GM18508 (cell line): ENCODE measurements around the gene PEAK1.

ENCODE experiments used
- ATAC-seq: cut with Tn5 transposase; IDR thresholded peaks from one replicate; pipeline ENCODE4 v1.9.1; 2021; ENCODE audit warnings: moderate number of reproducible peaks; ENCODE audit not compliant: insufficient read depth, unreplicated experiment

The PEAK1 gene

DNA sequence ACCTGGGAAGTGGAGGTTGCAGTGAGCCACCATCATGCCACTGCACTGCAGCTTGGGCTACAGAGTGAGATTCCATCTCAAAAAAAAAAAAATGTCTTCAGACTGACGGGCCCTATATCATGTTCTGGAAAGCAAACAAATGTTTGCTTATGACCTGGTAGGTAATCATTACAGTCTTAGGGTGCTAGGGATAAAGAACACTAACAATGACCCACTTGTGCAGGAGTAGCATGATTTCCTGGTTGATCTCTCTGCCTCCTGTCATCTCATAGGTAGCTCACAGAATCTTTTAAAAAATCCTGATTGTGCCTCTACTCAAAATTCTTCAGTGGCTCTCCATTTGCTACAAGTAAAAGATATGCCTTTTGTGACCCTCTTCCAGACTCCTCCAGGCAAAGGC, 274.5 kb downstream of the PEAK1 start:
- ATAC-seq: no peak

DNA sequence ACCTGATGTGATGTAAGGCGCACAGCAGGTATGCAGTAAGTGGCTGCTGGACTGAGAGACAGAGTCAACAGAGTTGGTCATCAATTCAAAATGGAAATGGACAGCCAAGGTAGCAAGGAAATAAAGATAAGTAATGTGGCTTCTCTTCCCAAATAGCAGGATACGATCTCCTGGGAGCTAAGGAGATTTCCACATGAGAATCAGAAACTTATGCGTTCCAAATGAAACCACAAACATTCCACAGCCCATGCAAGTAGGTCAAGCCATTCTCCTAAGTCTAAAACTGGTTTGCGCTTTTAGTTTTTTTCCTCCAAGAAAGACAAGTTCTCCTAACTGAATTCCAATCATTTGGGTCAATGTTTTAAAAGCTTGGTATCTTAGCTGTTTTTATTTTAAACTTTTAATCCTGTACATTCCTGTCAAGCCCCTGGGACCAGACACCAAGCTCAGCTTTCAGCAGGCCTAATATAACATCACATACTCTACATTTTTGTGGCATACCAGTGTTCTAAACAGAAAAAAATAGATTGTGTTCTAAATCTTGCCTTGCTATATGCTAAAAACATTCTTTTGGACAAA, 275.3 kb downstream of the PEAK1 start:
- no peak for ATAC-seq

DNA sequence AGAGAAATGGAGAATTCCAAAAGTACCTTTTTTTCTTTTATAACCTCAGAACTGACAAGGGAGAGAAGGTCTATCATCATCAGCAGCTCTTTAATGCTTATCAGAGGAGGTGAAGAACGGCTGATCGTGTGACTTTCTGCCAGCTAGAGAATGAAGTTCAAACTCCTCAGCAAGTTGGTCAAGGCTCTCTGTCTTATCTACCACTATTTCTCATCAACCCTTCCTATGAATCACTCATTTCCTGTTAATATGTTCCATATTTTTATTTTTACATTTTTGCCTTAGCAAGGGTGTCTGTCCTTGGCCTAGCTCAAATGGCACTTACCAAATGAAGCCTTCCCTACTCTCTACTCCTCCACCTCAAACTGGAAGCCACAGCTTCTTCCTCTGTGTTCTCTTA, 275.9 kb downstream of the PEAK1 start:
- no peak for ATAC-seq

DNA sequence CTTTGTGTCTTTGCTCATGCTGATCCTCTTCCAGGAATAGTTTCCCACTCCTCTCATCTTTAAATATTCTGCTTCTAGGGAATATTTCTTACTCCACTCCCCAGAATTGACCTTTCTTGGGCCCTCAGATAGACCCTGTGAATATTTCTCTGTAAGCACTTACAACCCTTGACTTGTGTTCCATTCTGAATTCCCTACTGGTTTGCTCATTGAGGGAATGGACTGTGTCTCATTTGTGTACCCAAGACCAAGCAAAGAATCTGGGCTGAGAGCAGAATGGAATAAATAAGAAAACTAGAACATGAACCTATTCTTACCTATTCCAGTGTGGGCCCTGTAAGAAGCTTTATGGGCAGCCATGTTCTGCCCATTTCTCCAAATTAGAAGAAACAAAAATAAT, 276.3 kb downstream of the PEAK1 start:
- no peak for ATAC-seq

- no peak for ATAC-seq
These were observed 276.7 kb downstream of the PEAK1 start for GRCh38 chr15:77143191-77143590.

GRCh38 chr15:77140220-77140619, 279.7 kb downstream of the PEAK1 start:
- ATAC-seq: no peak

- no peak for ATAC-seq
These were observed 280.6 kb downstream of the PEAK1 start for GRCh38 chr15:77139312-77139711.

GRCh38 chr15:77138167-77138522, 281.8 kb downstream of the PEAK1 start:
- no peak for ATAC-seq

GRCh38 chr15:77135181-77135580, 284.7 kb downstream of the PEAK1 start:
- ATAC-seq: no peak

DNA sequence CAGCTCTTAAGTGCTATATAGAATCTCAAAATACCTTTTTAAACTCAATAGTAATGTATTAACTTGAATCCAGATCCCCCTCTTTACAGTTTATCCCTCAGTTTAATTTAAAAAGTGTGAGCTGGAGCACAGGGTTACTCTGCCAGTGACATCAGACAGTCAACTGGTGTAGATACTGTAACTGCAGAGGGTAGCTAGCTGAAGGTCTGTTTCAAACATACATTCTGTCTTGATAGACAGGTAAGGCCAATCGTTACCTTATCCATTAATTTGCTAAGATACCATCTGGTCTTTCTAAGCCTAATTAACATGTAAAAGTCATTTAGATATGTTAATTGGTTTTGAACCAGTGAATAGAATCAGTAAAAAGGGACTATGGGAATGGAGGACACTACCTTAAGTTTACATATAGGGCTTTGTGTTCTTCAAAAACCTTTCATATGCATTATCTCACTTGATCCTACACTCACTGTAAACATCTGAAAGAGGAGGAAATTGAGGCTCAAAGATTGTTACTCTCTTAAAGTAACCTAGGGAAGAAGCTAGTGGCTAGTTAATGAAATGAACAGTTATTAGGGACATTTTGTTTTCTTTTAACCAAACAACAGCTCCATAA, 289.5 kb downstream of the PEAK1 start:
- ATAC-seq: no peak

- ATAC-seq: no peak
These were observed 292.3 kb downstream of the PEAK1 start for GRCh38 chr15:77127626-77128025.

DNA sequence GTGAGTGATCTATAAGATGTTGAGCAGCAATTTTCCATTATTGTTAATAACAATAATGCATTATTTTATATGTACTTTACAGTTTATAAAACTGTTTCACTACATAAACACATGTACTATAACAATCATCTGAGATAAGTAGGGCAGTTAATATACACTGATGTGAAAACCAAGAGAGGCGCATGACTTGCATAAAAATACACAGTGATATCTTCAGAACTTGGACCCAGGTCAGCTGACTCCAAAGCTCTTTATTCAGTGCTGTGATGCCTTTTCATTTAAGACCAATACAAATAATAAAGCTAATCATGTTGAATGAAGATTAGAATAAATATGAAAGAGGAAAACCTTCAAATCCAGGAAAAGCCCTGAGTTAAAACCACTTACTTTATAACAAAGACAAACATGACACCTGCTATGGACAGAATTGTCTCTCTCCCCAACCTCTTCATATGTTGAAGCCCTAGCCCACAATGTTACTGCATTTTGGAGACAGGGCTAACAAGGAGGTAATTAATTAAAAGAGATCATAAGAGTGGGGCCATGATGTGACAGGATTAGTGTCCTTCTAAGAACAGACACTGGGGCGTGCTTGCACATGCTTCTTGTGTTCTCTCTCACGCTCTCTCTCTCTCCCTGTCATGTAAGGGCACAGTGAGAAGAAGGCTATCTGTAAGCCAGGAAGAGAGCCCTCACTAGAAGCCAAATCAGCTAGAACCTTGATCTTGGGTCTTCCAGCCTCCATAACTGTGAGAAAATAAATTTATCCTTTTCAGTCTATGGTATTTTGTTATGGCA, 293.2 kb downstream of the PEAK1 start:
- no peak for ATAC-seq

- no peak for ATAC-seq
These were observed 296.1 kb downstream of the PEAK1 start for GRCh38 chr15:77123854-77124253.

DNA sequence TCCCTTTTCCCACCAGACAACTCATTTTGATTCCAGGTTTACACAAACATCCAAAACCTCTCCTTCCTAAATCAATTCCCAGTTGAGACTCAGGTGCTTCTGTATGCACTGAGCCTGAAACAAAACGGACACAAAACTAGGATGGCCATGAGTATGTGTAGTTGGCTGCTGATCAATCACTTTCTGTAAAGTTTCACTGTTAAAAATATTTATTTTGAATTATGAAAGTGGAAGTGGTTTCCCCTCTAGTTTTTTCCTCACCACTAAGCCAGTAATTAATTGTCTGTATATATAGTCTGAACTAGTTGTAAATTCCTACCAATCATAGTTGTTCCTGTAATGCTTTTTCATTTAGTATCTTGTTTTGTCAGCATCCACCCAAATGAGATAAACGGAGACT, 297.3 kb downstream of the PEAK1 start:
- no peak for ATAC-seq

DNA sequence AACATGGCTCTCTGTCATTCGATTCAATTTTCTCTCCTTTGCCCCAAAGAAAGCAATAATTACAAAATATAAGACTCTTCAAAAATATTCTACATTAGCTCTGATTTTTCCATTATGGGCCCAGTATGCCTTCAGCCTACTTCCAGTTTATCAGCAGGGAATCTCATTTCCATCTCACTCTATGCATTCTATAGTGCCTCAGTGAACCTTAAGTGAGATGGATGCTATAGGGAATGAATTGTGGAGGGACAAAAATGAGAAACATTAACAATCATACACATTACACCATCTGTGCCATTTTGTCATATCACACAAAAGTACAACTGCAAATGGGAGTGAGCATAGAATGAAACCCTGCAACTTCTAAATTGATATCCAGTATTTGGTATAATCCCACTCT, 298.3 kb downstream of the PEAK1 start:
- ATAC-seq: no peak

GRCh38 chr15:77120576-77120975, 299.3 kb downstream of the PEAK1 start:
- no peak for ATAC-seq

GRCh38 chr15:77119446-77119845, 300.5 kb downstream of the PEAK1 start:
- ATAC-seq: no peak

GRCh38 chr15:77118882-77119321, 301.0 kb downstream of the PEAK1 start:
- ATAC-seq: no peak

GRCh38 chr15:77115179-77115578, 304.7 kb downstream of the PEAK1 start:
- no peak for ATAC-seq

- no peak for ATAC-seq
These were observed 306.9 kb downstream of the PEAK1 start for GRCh38 chr15:77112838-77113504.

DNA sequence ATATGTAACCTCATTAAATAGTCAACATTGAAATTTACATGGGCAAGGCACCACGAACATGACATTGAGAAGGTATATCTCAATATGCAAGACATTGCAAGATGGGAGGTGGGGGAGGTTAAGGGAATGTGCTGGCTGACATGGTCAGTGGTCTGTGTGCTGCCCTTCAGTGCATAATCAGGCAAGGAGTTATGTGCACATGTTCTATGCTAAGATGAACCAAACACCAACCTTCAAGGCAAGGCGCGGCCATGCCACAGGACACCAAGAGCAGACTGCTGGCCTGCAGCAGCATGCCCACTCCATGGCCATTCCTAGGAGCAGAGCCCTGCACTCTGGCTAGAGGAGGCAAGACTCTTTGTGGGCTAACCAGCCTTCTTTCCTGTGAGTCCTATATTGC, 308.1 kb downstream of the PEAK1 start:
- no peak for ATAC-seq
